Liver (tissue), 3 donors: Measurements from ENCODE around the gene DNAH17.

Experiments used
- GABPA ChIP-seq, 2 donors: IDR thresholded peaks in 1 of 2; conservative IDR thresholded peaks in 1 of 2; 2 replicates each; pipeline ENCODE4 v1.6.1; 2016; ENCODE audit warnings: antibody characterized with exemption in 2 of 2, mild to moderate bottlenecking in 1 of 2, moderate library complexity in 1 of 2
- YY1 ChIP-seq: IDR thresholded peaks from 2 replicates; pipeline ENCODE4 v1.6.1; 2016; ENCODE audit warnings: antibody characterized with exemption, mild to moderate bottlenecking
- TF ChIP-seq, protein P1 (sequence below): IDR thresholded peaks from 2 replicates; pipeline ENCODE4 v1.6.1; 2016; ENCODE audit warnings: antibody characterized with exemption
- TF ChIP-seq, protein P2 (sequence below): fragments of 150-350 bp; IDR thresholded peaks from 2 replicates; pipeline ENCODE4 v1.5.1; 2017; ENCODE audit warnings: improper control_type of control experiment, low read depth, low read length; ENCODE audit not compliant: missing input control
- donor health status: healthy.
- donor health status: healthy.

DNA sequence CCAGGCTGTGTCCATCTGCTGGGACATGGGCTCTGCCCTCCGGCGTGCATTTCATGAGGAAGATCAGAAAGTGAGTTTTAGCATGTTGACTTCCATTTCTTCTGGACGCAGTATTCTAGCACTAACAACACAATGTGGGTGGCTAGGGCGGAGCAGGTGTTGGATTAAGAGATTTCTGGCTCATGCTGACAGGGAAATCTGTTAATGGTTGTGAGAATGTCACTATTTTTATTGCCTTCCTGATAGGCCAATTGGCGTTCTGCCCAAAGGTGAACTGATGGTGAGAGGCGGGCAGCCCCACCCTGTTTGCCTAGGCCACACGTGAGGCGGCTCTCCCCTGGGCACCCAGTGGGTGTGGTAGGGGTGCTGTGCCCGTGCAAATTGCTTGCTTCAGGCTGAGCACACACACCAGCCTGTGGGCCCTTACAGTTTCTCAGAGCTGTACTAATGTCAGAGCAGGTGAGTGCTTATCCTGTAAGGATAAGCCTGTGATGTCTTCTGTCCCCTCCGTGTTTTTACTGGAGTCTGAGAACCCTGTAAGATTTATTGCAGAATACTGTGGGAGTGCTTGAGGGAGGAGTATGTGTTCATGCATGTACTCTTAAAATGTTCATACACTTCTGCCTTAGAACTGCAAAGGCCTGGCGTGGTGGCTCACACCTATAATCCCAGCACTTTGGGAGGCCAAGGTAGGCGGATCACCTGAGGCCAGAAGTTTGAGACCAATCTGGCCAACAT, 167.8 kb downstream of the DNAH17 start:
- TF ChIP-seq, protein P1, sequence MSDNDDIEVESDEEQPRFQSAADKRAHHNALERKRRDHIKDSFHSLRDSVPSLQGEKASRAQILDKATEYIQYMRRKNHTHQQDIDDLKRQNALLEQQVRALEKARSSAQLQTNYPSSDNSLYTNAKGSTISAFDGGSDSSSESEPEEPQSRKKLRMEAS, result no peak
- TF ChIP-seq, protein P2, sequence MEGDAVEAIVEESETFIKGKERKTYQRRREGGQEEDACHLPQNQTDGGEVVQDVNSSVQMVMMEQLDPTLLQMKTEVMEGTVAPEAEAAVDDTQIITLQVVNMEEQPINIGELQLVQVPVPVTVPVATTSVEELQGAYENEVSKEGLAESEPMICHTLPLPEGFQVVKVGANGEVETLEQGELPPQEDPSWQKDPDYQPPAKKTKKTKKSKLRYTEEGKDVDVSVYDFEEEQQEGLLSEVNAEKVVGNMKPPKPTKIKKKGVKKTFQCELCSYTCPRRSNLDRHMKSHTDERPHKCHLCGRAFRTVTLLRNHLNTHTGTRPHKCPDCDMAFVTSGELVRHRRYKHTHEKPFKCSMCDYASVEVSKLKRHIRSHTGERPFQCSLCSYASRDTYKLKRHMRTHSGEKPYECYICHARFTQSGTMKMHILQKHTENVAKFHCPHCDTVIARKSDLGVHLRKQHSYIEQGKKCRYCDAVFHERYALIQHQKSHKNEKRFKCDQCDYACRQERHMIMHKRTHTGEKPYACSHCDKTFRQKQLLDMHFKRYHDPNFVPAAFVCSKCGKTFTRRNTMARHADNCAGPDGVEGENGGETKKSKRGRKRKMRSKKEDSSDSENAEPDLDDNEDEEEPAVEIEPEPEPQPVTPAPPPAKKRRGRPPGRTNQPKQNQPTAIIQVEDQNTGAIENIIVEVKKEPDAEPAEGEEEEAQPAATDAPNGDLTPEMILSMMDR, result no peak
- no peak for TF ChIP-seq GABPA (IDR thresholded peaks at IDR 0.05 in 1 of 2, conservative IDR thresholded peaks at IDR 0.05 in 1 of 2)
- no peak for TF ChIP-seq YY1
